GM10266 (cell line): Measurements from ENCODE around the gene IFNA8.

Experiments
- DNase-seq: peaks from one replicate; pipeline ENCODE4 v3.0.0; 2012; ENCODE audit errors: extremely low spot score
- CTCF ChIP-seq: IDR thresholded peaks from 2 replicates; pipeline ENCODE4 v1.5.1; 2012; ENCODE audit warnings: mild to moderate bottlenecking, low read depth; ENCODE audit not compliant: control insufficient read depth, insufficient read depth; ENCODE audit errors: missing control alignments

IFNA8 gene

GRCh38 chr9:21392270-21392669 is 16.6 kb upstream of the IFNA8 start:
- TF ChIP-seq CTCF, result no peak
- no peak for DNase-seq

- DNase-seq, result peak; percentile 42
- peak; percentile 96 for TF ChIP-seq CTCF
These were observed 12.9 kb upstream of the IFNA8 start for GRCh38 chr9:21395778-21396717.

- no peak for DNase-seq
- TF ChIP-seq CTCF, result no peak
These were observed 9.9 kb upstream of the IFNA8 start for GRCh38 chr9:21398955-21399489.

GRCh38 chr9:21399956-21400355 is 9.0 kb upstream of the IFNA8 start:
- no peak for TF ChIP-seq CTCF
- no peak for DNase-seq

GRCh38 chr9:21402386-21403251 is 6.3 kb upstream of the IFNA8 start:
- peak; percentile 35 for TF ChIP-seq CTCF
- peak; percentile 32 for DNase-seq

GRCh38 chr9:21404146-21404545 is 4.8 kb upstream of the IFNA8 start:
- no peak for DNase-seq
- no peak for TF ChIP-seq CTCF
